ENCODE measurements around the gene ZNF710.
"Not testable (repeated sequence)": the region's sequence is repeated elsewhere in the genome, so short reads cannot be mapped to it uniquely, and the experiment has no call there.

The ZNF710 gene, protein sequence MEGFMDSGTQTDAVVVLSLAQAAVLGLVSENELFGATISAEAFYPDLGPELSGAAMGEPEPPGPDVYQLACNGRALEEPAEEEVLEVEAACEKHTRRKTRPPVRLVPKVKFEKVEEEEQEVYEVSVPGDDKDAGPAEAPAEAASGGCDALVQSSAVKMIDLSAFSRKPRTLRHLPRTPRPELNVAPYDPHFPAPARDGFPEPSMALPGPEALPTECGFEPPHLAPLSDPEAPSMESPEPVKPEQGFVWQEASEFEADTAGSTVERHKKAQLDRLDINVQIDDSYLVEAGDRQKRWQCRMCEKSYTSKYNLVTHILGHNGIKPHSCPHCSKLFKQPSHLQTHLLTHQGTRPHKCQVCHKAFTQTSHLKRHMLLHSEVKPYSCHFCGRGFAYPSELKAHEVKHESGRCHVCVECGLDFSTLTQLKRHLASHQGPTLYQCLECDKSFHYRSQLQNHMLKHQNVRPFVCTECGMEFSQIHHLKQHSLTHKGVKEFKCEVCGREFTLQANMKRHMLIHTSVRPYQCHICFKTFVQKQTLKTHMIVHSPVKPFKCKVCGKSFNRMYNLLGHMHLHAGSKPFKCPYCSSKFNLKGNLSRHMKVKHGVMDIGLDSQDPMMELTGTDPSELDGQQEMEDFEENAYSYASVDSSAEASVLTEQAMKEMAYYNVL

DNA sequence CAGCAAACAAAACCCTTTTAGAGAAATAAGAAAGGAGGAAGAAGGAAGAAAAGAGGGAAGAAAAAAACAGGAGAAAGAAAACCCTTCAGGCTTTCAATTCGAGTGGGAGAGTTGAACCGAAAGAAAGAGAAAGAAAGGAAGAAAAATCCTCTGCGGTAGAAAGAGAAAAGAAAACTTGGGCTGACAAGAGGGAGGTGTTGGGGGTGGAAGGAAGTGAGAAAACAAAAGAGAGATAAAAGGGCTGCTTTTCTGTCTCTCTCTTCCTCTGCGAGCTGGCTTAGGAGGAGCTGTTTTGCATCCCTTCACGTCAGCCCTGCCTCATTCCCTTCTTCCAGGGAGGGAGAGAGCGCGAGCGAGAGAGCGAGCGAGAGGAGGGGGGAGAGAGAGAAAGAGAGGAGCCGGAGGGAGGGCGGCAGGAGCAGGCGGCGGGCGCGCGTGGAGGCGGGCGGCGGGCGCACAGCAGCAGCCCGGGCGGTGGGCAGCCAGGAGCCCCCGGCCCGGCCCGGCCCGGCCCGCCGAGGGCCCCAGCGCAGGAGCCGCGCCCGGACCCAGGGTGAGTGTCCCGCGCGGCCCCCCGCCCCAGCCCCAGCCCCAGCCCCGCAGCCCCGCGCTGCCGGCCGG, at the start of gene ZNF710:
ZNF710 (plus strand) TSS at position 263 of the 621 bp plus-strand sequence. CDS start 65,814 bp downstream, outside the sequence.
- DNase-seq = peak; percentile 78

DNA sequence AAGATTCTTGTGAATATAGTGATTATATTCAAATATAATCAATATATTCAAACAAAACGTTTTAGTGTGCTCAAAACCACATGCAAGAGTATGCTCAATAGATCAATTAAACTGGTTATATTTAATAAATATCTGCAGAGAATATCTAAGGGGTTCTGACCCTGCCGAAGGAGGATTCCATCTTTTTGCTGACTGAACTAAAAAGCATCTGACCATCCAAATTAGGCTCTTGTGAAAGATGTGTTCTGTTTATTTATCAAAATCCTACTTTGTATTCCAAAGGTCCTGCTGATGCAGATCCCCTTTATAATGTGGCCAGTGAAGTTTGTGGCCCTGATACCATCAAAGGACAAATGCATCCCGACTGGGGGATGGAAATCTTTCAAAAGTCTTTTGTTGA, 46.6 kb upstream of the ZNF710 start:
- DNase-seq = no peak

DNA sequence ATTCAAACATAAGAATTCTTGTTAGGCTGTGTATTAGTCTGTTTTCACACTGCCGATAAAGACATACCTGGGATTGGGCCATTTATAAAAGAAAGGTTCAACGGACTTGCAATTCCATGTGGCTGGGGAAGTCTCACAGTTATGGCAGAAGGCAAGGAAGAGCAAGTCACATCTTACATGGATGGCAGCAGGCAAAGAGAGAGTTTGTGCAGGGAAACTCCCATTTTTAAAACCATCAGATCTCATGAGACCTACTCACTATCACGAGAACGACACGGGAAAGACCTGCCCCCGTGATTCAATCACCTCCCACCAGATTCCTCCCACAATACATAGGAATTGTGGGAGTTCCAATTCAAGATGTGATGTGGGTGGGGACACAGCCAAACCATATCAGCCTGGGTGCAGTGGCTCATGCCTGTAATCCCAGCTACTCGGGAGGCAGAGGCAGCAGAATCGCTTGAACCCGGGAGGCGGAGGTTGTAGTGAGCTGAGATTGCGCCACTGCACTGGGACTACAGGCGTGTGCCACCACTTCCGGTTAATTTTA, 45.6 kb upstream of the ZNF710 start:
- DNase-seq = not testable (repeated sequence)

DNA sequence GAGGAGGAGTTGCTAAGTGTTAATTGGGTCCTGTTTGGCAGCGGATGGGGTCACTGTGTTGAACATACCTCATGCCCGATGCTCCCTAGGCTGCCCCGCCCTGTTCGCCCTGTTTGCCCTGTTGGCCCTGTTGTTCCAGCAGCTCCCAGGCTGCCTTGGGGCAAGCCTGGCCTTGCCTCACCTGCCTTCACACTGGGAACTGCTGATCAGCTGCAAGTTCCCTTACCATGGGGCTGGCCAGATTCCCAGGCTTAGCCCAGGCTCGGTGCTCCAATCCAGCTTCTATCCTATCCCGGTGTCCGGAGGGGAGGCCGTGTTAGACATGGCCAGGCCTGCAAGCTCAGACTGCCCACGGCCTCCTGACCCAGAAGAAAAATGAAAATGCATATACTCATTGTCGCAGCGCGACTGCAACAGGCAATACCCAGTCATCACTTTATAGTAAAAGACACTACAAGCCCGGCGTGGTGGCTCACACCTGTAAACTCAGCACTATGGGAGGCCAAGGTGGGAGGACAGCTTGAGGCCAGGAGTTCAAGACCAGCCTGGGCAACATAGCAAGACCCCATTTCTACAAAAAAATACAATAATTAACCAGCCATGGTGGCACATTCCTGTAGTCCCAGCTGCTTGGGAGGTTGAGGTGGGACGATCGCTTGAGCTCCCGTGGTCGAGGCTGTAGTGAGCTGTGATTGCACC, 42.9 kb upstream of the ZNF710 start:
- DNase-seq = no peak

DNA sequence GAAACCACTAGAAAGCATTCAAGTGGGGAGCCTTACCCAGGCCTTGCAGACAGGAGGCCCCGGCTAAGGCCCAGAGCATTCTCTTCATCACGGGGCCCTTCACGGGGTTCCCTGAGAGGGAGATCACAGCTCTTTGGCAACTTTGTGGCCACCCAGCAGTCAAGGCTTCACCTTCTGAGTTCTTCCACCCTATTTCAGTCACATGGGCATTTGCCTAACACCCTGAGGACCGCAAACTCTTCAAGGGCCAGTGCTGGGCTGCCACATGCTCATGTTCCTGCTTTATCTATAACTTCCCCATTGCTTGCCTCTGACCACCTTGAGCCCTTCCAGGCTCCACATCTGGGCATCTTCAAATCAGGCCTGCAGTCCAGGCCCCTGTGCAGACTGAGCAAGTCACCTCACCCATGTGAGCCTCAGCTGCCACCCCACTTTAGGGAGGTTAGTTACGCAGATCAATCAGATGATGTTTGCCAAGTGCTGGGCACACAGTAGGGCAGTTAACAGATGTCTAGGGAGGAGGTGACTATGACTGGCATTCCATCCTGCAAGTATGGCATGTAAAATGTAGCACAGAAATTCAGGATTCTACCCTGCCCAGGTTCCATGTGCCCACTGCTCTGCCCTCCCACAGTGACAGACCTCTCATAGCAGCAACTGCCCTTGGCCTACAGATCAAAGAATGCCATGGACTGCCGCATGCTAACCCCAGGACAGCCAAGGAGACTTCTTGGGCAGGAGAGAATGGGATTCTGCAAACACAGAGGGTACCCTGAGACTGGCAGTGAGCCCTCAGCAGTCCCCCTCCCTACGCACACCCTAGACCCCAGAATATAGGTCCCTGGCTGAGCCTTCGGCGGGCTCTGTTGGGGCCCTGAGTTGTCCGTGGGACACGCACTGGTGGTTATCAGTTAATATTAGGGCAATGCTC, 37.6 kb upstream of the ZNF710 start:
- DNase-seq = no peak

DNA sequence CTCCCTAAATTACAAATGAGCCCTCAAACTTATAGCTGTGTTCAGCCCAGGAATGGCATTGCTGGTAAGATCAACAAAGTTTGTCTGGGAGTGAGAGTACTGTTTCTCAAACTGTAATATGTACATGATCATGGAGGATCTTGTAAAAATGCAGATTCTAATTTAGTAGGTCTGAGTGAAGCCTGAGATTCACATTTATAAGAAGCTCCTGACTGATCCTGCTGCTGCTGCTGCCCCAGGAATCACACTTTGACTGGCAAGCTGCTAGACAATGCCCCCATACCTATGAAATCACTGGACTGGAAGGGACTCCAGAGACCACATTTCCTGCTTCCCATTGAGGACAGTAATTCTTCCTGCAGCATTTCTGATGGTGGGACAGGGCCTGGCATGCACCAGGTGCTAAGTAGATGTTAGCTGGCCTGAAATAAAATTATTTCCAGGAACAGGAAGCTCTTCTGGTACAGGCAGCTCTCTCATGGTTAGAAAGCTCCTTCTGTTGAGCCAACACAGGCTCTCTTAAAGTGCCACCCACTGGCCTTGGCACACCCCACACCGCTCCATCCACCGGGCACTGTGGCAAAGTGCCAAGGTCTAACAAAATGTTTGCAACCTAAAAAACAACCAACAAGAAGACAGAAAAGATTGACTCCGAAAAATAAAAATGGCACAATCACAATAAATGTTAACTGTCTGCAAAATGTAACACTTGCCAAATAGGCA, 36.7 kb upstream of the ZNF710 start:
- no peak for DNase-seq

DNA sequence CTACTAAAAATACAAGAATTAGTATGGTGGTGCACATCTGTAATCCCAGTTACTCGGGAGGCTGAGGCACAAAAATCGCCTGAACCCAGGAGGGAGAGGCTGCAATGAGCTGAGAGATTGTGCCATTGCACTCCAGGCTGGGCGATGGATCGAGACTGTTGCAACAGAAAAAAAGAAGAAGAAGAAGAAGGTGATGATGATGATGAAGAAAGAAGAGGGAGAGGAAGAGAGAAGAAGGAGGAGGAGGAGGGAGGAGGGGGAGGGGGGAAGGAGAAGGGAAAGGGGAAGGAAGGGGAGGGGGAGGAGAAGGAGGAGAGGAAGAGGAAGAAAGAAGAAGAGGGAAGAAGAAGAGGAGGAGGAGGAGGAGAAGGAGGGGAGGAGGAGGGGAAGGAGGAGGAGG, 33.2 kb upstream of the ZNF710 start:
- DNase-seq = no peak

DNA sequence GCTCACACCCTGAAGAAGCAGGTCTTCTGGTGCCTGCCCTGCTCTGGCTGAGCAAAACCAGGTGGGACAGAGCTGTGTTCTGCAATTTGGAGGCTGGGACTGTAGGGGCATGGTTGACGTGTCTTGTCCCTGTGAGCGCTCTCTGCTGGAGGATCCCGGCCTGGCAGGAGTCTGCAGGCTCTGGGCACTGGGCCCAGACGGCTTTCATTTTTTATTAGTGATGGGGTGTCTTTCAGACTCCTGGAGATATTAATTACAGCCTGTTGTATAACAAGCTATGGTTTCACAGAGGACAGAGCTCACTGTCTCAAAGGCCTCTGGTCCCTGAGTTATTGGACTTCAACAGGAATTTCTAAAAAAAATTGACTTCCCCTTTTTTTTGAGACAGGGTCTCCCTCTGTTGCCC, 29.5 kb upstream of the ZNF710 start:
- DNase-seq = peak; percentile 44

DNA sequence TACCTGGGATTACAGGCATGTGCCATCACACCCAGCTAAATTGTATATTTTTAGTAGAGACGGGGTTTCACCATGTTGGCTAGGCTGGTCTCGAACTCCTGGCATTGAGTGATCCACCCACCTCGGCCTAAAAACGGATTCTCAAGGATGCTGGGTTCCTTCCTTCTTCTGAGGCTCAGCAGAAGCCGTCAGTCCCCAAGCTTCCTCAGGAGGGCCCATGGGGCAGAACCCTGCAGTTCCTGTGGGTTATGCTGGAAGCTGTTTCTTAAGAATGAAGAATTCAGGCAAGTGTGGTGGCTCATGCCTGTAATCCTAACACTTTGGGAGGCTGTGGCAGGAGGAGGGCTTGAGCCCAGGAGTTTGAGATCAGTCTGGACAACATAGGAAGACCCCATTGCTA, 29.0 kb upstream of the ZNF710 start:
- DNase-seq = no peak

DNA sequence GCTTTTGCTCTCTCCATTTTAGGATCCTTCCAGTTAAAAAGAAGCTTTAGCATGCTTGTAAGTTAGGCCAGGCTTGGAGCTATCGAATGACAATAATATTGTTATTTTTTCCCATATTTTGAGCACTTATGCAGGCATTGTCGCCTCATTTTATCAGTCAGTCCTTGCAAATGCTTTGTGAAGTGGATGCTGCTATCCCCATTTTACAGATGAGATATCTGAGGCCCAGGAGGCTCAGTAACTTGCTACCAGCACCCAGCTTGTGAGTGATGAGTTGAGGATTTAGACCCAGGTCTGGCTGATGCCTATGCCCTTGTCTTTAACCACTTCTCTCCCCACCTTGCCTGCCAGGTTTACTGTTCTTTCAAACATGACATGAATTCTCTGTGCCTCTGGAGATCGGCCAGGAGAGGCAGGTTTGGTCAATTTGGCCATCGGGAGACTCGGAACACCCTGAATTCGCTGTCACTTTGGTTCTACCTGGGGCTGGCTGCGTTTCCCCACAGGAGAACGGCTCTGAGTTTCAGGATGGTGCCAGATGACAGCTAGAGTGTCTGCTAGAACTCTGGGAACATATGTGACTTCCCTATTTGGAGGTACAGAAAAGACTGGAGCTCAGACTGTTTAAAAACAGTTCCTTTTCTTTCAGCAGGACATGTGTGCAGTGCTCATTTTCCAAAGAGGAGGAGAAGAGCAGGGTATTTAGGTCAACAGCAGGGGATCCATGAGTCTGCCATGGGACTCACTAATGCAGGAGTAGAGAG, 25.5 kb upstream of the ZNF710 start:
- DNase-seq = no peak

DNA sequence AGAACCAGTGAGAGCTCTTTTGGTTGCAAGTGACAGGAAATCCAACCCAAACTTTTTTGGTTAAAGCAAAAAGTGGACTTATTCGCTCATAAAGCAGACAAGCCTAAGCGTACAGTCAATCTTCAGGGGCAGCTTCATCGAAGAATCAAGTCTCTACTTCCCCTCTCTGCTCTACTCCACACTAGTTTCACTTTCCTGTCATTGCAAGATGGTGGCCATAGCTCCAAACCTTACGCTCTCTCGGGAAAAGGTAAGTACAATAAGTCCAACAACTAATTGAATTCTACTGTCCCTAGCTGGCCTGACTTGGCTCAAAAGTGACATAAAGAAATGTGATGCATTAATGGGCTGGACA, 24.9 kb upstream of the ZNF710 start:
- DNase-seq = no peak

DNA sequence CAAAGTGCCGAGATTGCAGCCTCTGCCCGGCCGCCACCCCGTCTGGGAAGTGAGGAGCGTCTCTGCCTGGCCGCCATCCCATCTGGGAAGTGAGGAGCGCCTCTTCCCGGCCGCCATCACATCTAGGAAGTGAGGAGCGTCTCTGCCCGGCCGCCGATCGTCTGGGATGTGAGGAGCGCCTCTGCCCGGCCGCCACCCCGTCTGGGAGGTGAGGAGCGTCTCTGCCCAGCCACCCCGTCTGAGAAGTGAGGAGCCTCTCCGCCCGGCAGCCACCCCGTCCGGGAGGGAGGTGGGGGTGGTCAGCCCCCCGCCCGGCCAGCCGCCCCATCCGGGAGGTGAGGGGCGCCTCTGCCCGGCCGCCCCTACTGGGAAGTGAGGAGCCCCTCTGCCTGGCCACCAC, 23.3 kb upstream of the ZNF710 start:
- not testable (repeated sequence) for DNase-seq

DNA sequence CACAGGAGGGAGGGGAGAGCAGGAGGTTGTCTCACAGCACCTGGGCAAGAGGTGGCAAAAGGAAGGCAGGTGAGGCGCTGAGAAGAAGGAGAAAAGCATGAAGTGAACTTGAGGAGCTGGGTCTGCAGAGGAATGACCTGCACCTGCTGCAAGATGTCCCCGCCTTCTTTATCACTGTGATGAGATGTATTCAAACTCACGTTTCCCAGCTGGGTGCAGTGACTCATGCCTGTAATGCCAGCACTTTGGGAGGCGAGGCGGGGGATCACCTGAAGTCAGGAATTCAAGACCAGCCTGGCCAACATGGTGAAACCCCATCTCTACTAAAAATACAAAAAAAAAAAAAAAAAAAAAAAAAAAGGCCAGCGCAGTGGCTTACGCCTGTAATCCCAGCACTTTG, 22.2 kb upstream of the ZNF710 start:
- no peak for DNase-seq

DNA sequence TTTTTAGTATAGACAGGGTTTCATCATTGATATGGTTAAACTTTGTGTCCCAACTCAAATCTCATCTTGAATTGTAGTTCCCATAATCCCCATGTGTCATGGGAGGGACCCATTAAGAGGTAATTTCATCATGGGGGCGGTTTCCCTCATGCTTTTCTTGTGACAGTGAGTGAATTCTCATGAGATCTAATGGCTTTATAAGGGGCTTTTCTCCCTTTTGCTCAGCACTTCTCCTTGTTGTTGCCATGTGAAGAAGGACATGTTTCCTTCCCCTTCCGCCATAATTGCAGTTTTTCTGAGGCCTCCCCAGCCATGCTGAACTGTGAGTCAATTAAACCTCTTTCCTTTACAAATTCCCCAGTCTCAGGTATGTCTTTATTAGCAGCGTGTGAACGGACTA, 20.2 kb upstream of the ZNF710 start:
- DNase-seq = no peak

DNA sequence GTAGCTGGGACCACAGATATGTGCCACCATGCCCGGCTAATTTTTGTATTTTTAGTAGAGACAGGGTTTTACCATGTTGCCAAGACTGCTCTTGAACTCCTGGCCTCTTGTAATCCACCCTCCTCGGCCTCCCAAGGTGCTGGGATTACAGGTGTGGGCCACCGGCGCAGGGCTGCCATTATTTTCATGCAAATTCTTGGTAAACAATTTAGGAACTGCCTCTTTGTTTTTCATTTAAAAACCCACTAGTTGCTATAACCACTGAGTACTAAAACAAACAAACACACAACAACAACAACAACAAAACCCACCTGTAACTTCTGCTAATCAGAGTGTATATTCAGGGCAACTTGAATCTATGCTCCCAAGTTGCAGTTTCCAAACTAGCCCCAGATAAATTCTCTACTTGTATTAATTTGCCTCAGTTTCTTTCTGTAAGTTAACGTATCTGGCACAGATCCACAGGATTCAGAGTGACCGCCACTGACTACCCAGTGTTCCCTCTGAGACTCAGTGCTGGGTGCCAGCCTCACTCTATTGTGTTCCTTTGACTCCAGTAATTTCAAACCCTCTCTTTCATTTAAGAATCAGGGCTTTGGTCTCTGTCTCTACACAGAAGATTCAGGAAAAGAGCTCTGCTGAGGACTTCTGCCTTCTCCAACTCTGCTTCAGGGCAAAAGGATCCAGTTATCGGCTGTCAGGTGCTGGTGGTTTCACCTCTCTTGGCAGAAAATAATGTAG, 18.6 kb upstream of the ZNF710 start:
- DNase-seq = no peak

DNA sequence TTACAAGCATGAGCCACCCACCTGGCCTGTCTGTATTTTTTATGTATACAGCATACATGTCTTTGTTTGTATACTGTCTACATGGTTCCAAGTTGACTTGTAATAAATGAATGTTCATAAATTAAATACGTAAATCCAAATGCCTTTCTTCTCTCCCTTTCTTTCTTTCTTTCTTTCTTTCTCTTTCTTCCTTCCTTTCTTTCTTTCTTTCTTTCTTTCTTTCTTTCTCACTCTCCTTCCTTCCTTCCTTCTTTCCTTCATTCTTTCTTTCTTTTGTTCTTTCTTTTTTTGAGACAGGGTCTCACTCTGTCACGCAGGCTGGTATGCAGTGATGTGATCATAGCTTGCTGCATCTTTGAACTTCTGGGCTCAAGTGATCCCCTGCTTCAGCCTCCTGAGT, 17.1 kb upstream of the ZNF710 start:
- DNase-seq = no peak

DNA sequence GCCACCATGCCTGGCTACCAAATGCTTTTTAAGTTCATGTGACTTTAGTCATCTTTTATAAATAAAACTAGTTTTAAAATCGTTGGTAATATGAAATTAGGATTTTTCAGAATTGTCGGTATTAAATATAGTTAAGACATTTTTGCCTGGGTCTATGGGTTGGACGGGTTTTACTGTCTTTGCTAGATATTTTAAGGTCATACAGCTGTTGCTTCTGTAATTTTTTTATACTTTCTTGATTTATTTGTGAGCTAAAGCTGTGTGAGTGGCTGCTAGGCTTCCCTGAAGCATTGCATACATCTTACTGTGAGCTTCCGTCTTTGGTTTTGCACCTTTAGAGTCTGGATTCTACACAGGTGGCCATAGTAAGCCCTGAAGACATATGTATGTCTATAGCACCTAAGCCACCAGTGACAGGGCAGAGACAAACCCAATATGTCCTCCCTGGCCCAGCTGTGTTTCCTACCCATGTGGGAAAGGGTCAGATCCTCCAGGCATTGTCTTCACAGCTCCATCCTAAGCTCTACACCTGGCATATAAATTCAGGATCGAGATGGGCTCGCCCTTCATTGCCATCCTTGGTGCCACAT, 16.6 kb upstream of the ZNF710 start:
- DNase-seq = no peak

DNA sequence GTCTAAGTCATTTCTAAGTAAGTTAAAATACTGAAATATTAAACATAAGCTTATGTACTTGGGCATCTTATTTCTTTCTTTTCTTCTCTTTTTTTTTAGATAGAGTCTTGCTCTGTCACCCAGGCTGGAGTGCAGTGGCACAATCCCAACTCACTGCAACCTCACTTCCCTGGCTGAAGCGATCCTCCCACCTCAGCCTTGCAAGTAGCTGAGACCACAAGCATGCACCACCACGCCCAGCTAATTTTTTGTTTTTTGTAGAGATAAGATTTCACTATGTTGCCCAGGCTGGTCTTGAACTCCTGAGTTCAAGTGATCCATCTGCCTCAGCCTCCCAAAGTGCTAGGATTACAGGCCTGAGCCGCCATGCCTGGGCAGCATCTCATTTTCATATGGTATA, 16.0 kb upstream of the ZNF710 start:
- DNase-seq = no peak

DNA sequence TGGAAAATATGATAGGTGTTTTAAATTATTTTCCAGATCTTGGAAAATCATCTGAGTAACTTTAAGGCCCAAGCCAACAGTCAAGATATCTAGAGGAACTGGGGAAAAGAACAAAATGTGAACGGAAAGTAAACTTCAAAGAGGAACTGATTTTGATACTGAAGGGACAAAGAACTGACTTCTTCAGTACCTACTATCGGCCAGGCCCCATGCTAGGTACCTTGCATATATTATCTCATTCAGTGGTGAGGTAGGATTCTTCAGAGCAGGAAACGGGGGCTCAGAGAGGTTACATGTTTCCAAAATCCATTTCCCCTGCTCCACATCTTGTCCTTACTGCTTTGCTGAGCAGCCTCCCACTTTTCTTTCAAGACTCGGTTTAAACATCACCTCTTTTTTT, 9.8 kb upstream of the ZNF710 start:
- no peak for DNase-seq

Data from retina (tissue), 1 donor.